Measurements from ENCODE around the gene CHRDL1. TPM values are rescaled to one million over a fixed set of nuclear protein-coding genes. Genes with fewer than 3 reads are reported as not detected.
"Not testable (repeated sequence)": the region's sequence is repeated elsewhere in the genome, so short reads cannot be mapped to it uniquely, and the experiment has no call there.

Gene CHRDL1
- total RNA-seq, 1 experiment from 2014 or later: 0.47 TPM

GRCh38 chrX:110836451-110836850 lies 40.8 kb upstream of the CHRDL1 start:
- H3K27me3 ChIP-seq (ENCODE audit: low read length): no peaks in the 10 kb centered on the region
- H3K27ac ChIP-seq (ENCODE audit: low read length): no peak overlapping the region
- no peaks in the 10 kb centered on the region for H3K79me2 ChIP-seq (ENCODE audit: low read length)
- H3K9ac ChIP-seq (ENCODE audit: low read length): no peak overlapping the region
- H2AFZ ChIP-seq (ENCODE audit: low read length): no peak overlapping the region
- no TSS peak for BruUV-seq (replicated peaks)
- ATAC-seq (no peak), DNase-seq (no peak)
- no peaks in the 10 kb centered on the region for H3F3A ChIP-seq (ENCODE audit: low read length, unreplicated experiment)
- TF ChIP-seq EZH2phosphoT487 (IDR thresholded peaks at IDR 0.05; ENCODE audit: borderline replicate concordance, low read length): no peak
- no peak for TF ChIP-seq CTCF (conservative IDR thresholded peaks at IDR 0.05; ENCODE audit: low read depth, low read length)
- TF ChIP-seq EZH2 (IDR thresholded peaks at IDR 0.05; ENCODE audit: low read length, unreplicated experiment): no peak
- H3K4me2 ChIP-seq (ENCODE audit: low read length): no peak overlapping the region
- no peaks in the 10 kb centered on the region for H3K9me2 ChIP-seq (replicated peaks; ENCODE audit: low read length)
- CTCF ChIA-PET: interaction anchor here (1.0 to 1.2 kb wide), 2 partner anchors 11 to 408 kb away, joined by 3 read pairs; no protein-coding TSS in a partner anchor
- no peaks in the 10 kb centered on the region for H4K20me1 ChIP-seq (ENCODE audit: low read length)
- intact Hi-C loops (cut with micrococcal nuclease): no loop called here
- H3K4me1 ChIP-seq (ENCODE audit: insufficient read depth, low read length): no peaks in the 10 kb centered on the region
- H3K9me3 ChIP-seq (ENCODE audit: low read length): no peaks in the 10 kb centered on the region
- no peak overlapping the region for H3K4me3 ChIP-seq (ENCODE audit: low read length)
- POLR2A ChIA-PET (ENCODE audit: unreplicated experiment): no interaction called here
- H3K36me3 ChIP-seq (ENCODE audit: low read depth, low read length): no peaks in the 10 kb centered on the region

GRCh38 chrX:110836001-110836400 lies 40.4 kb upstream of the CHRDL1 start:
- H4K20me1 ChIP-seq (ENCODE audit: low read length): no peaks in the 10 kb centered on the region
- TF ChIP-seq EZH2 (IDR thresholded peaks at IDR 0.05; ENCODE audit: low read length, unreplicated experiment) (no peak), CTCF (conservative IDR thresholded peaks at IDR 0.05; ENCODE audit: low read depth, low read length) (no peak), EZH2phosphoT487 (IDR thresholded peaks at IDR 0.05; ENCODE audit: borderline replicate concordance, low read length) (no peak)
- CTCF ChIA-PET: interaction anchor here (1.2 kb wide), 1 partner anchor 408 kb away, joined by 3 read pairs; no protein-coding TSS in a partner anchor
- no peaks in the 10 kb centered on the region for H3K79me2 ChIP-seq (ENCODE audit: low read length)
- no peaks in the 10 kb centered on the region for H3K27me3 ChIP-seq (ENCODE audit: low read length)
- no peaks in the 10 kb centered on the region for H3K36me3 ChIP-seq (ENCODE audit: low read depth, low read length)
- no peaks in the 10 kb centered on the region for H3K9me2 ChIP-seq (replicated peaks; ENCODE audit: low read length)
- no peak for ATAC-seq
- POLR2A ChIA-PET (ENCODE audit: unreplicated experiment): no interaction called here
- no peak overlapping the region for H3K27ac ChIP-seq (ENCODE audit: low read length)
- no peak overlapping the region for H2AFZ ChIP-seq (ENCODE audit: low read length)
- BruUV-seq (replicated peaks): no TSS peak
- intact Hi-C loops (cut with micrococcal nuclease): no loop called here
- H3K4me1 ChIP-seq (ENCODE audit: insufficient read depth, low read length): no peaks in the 10 kb centered on the region
- no peaks in the 10 kb centered on the region for H3K9me3 ChIP-seq (ENCODE audit: low read length)
- no peaks in the 10 kb centered on the region for H3F3A ChIP-seq (ENCODE audit: low read length, unreplicated experiment)
- H3K4me3 ChIP-seq (ENCODE audit: low read length): no peak overlapping the region
- no peak overlapping the region for H3K4me2 ChIP-seq (ENCODE audit: low read length)
- no peak overlapping the region for H3K9ac ChIP-seq (ENCODE audit: low read length)
- DNase-seq: no peak

GRCh38 chrX:110825972-110826371 lies 30.4 kb upstream of the CHRDL1 start:
- ChIA-PET CTCF (no interaction called here), POLR2A (ENCODE audit: unreplicated experiment) (no interaction called here)
- DNase-seq (no peak), ATAC-seq (no peak)
- H3K9me3 ChIP-seq (ENCODE audit: low read length): no peaks in the 10 kb centered on the region
- no peaks in the 10 kb centered on the region for H3K4me1 ChIP-seq (ENCODE audit: insufficient read depth, low read length)
- intact Hi-C loops (cut with micrococcal nuclease): no loop called here
- no peak overlapping the region for H3K27ac ChIP-seq (ENCODE audit: low read length)
- H3K4me2 ChIP-seq (ENCODE audit: low read length): no peak overlapping the region
- no peak overlapping the region for H2AFZ ChIP-seq (ENCODE audit: low read length)
- H3F3A ChIP-seq (ENCODE audit: low read length, unreplicated experiment): no peaks in the 10 kb centered on the region
- TF ChIP-seq EZH2 (IDR thresholded peaks at IDR 0.05; ENCODE audit: low read length, unreplicated experiment) (no peak), EZH2phosphoT487 (IDR thresholded peaks at IDR 0.05; ENCODE audit: borderline replicate concordance, low read length) (no peak)
- H4K20me1 ChIP-seq (ENCODE audit: low read length): no peaks in the 10 kb centered on the region
- no peak overlapping the region for H3K9ac ChIP-seq (ENCODE audit: low read length)
- no peak overlapping the region for H3K4me3 ChIP-seq (ENCODE audit: low read length)
- H3K79me2 ChIP-seq (ENCODE audit: low read length): no peaks in the 10 kb centered on the region
- no peaks in the 10 kb centered on the region for H3K36me3 ChIP-seq (ENCODE audit: low read depth, low read length)
- BruUV-seq (replicated peaks): no TSS peak
- H3K27me3 ChIP-seq (ENCODE audit: low read length): no peaks in the 10 kb centered on the region
- no peaks in the 10 kb centered on the region for H3K9me2 ChIP-seq (replicated peaks; ENCODE audit: low read length)

- H3K4me1 ChIP-seq (ENCODE audit: insufficient read depth, low read length); H3K9ac ChIP-seq (ENCODE audit: low read length); H3K4me2 ChIP-seq (ENCODE audit: low read length); H3K9me3 ChIP-seq (ENCODE audit: low read length); H4K20me1 ChIP-seq (ENCODE audit: low read length); H3K27me3 ChIP-seq (ENCODE audit: low read length); H3F3A ChIP-seq (ENCODE audit: low read length, unreplicated experiment); H3K36me3 ChIP-seq (ENCODE audit: low read depth, low read length); BruUV-seq (replicated peaks); DNase-seq; CTCF ChIA-PET; H3K79me2 ChIP-seq (ENCODE audit: low read length); H3K27ac ChIP-seq (ENCODE audit: low read length); intact Hi-C loops (cut with micrococcal nuclease); POLR2A ChIA-PET (ENCODE audit: unreplicated experiment); H3K4me3 ChIP-seq (ENCODE audit: low read length); H2AFZ ChIP-seq (ENCODE audit: low read length); H3K9me2 ChIP-seq (replicated peaks; ENCODE audit: low read length); ATAC-seq: not testable (repeated sequence)
These were observed 20.9 kb upstream of the CHRDL1 start for GRCh38 chrX:110816543-110816942.

All from PC-3 (cell line).